ENCODE results near the gene ZNRD2. TPM values are rescaled to one million over a fixed set of nuclear protein-coding genes. Genes with fewer than 3 reads are reported as not detected.

The ZNRD2 gene
- total RNA-seq, 4 donors from 2014 or later = 16.5 to 25.7 (median 25.4) TPM

- H3K27ac ChIP-seq = no peak overlapping the region
- H3K9me3 ChIP-seq = no peaks in the 10 kb centered on the region
- H3K27me3 ChIP-seq = no peaks in the 10 kb centered on the region
- H3K36me3 ChIP-seq = peaks cover 0 to 46% (median 0%) of the 10 kb centered on the region in 3 donors
- no peak for TF ChIP-seq CTCF (IDR thresholded peaks at IDR 0.05)
- TF ChIP-seq POLR2A (IDR thresholded peaks at IDR 0.05) = no peak
- no peak for DNase-seq
- H3K4me3 ChIP-seq = no peak overlapping the region
- peaks cover 0 to 4% (median 2%) of the 10 kb centered on the region in 4 donors for H3K4me1 ChIP-seq
Measured at GRCh38 chr11:65598258-65598699, 28.0 kb downstream of the ZNRD2 start.

GRCh38 chr11:65599216-65599954 is 29.1 kb downstream of the ZNRD2 start:
- TF ChIP-seq CTCF (IDR thresholded peaks at IDR 0.05) = no peak
- TF ChIP-seq POLR2A (IDR thresholded peaks at IDR 0.05) = no peak

GRCh38 chr11:65599955-65600246 is 29.6 kb downstream of the ZNRD2 start:
- TF ChIP-seq CTCF (IDR thresholded peaks at IDR 0.05) (no peak), POLR2A (IDR thresholded peaks at IDR 0.05) (no peak)
- DNase-seq = no peak
- Histone ChIP-seq H3K36me3 (peaks cover 0 to 62% (median 0%) of the 10 kb centered on the region in 3 donors), H3K27ac (no peak overlapping the region), H3K9me3 (no peaks in the 10 kb centered on the region), H3K4me3 (no peak overlapping the region), H3K27me3 (no peaks in the 10 kb centered on the region), H3K4me1 (peaks cover 0 to 4% (median 0%) of the 10 kb centered on the region in 4 donors)

More at GRCh38 chr11:65599216-65599954, 29.1 kb downstream of the ZNRD2 start:
- DNase-seq = no peak
- H3K9me3 ChIP-seq = no peaks in the 10 kb centered on the region
- no peak overlapping the region for H3K4me3 ChIP-seq
- H3K27me3 ChIP-seq = no peaks in the 10 kb centered on the region
- H3K27ac ChIP-seq = no peak overlapping the region
- H3K4me1 ChIP-seq = peaks cover 0 to 4% (median 0%) of the 10 kb centered on the region in 4 donors
- peaks cover 0 to 57% (median 0%) of the 10 kb centered on the region in 3 donors for H3K36me3 ChIP-seq

- Histone ChIP-seq H3K36me3 (peaks cover 0 to 79% (median 0%) of the 10 kb centered on the region in 3 donors), H3K27me3 (no peaks in the 10 kb centered on the region), H3K4me3 (no peak overlapping the region), H3K4me1 (peaks cover 0 to 11% (median 0%) of the 10 kb centered on the region in 4 donors), H3K27ac (no peak overlapping the region), H3K9me3 (no peaks in the 10 kb centered on the region)
- DNase-seq = no peak
- TF ChIP-seq POLR2A (IDR thresholded peaks at IDR 0.05) (no peak), CTCF (IDR thresholded peaks at IDR 0.05) (no peak)
Measured at GRCh38 chr11:65604258-65604657, 34.0 kb downstream of the ZNRD2 start.

GRCh38 chr11:65606876-65607613 is 36.8 kb downstream of the ZNRD2 start:
- peaks cover 0 to 68% (median 0%) of the 10 kb centered on the region in 3 donors for H3K36me3 ChIP-seq
- H3K4me3 ChIP-seq = peak overlapping the region in 1 of 4 donors; percentile 33
- no peaks in the 10 kb centered on the region for H3K27me3 ChIP-seq
- H3K27ac ChIP-seq = peak overlapping the region; percentile 49 to 66 (median 61)
- TF ChIP-seq CTCF (IDR thresholded peaks at IDR 0.05) (no peak), POLR2A (IDR thresholded peaks at IDR 0.05) (no peak)
- peak; percentile 47 to 89 (median 88) for DNase-seq
- no peaks in the 10 kb centered on the region for H3K9me3 ChIP-seq
- peaks cover 0 to 38% (median 7%) of the 10 kb centered on the region in 4 donors for H3K4me1 ChIP-seq
